IMR-90 (cell line): ENCODE results near the gene RBBP8. TPM values are rescaled to one million over a fixed set of nuclear protein-coding genes. Genes with fewer than 3 reads are reported as not detected.

Experiments
- ATAC-seq: fragments of 200-7000 bp; cut with Tn5 transposase; 2 replicates; pipeline ENCODE4 v1.9.1; 2020; ENCODE audit warnings: low read depth, mild to moderate bottlenecking, moderate library complexity
- BruUV-seq: library from RNA; stranded (reverse); fragments of 400-500 nt; replicated peaks from 2 replicates; lab custom pipeline; 2021; lab: Mats Ljungman, UMichigan
- CTCF ChIA-PET: fragments of 300-600 bp; formaldehyde crosslinking; extraction: SDS; loops from one replicate; lab custom pipeline; 2021; ENCODE audit warnings: antibody characterized with exemption; lab: Yijun Ruan, JAX
- POLR2A ChIA-PET: fragments of 300-600 bp; sonication (Branson Sonifier 250); formaldehyde crosslinking; loops from one replicate; lab custom pipeline; 2022; ENCODE audit warnings: antibody characterized with exemption; ENCODE audit not compliant: unreplicated experiment; lab: Charles Lee
- DNase-seq: peaks from one replicate; pipeline ENCODE4 v3.0.0; 2013
- H2AFZ ChIP-seq: replicated peaks from 2 replicates; pipeline ENCODE3; 2013; ENCODE audit warnings: low read length, mild to moderate bottlenecking; ENCODE audit not compliant: poor library complexity
- H2AK5ac ChIP-seq: 2 replicates; pipeline ENCODE4 v1.6.1; 2013; ENCODE audit warnings: low read depth, low read length, inconsistent platforms
- H2AK9ac ChIP-seq: replicated peaks from 2 replicates; pipeline ENCODE3; 2013; ENCODE audit warnings: mild to moderate bottlenecking, low read depth, low read length, moderate library complexity; ENCODE audit not compliant: poor library complexity
- H2BK120ac ChIP-seq: 2 replicates; pipeline ENCODE4 v1.6.1; 2013; ENCODE audit warnings: low read depth, low read length, inconsistent platforms
- H2BK15ac ChIP-seq: 3 replicates; pipeline ENCODE4 v1.6.1; 2013; ENCODE audit warnings: low read depth, low read length, inconsistent platforms
- H2BK20ac ChIP-seq: 2 replicates; pipeline ENCODE4 v1.6.1; 2013; ENCODE audit warnings: low read depth, mild to moderate bottlenecking, inconsistent platforms, low read length, moderate library complexity
- H2BK5ac ChIP-seq: 2 replicates; pipeline ENCODE4 v1.6.1; 2013; ENCODE audit warnings: mild to moderate bottlenecking, low read depth, low read length, inconsistent platforms; ENCODE audit not compliant: poor library complexity, severe bottlenecking
- H3K14ac ChIP-seq: replicated peaks from 2 replicates; pipeline ENCODE4 v1.6.1; 2013; ENCODE audit warnings: low read depth, low read length, inconsistent platforms
- H3K18ac ChIP-seq: 2 replicates; pipeline ENCODE4 v1.6.1; 2013; ENCODE audit warnings: low read depth, low read length, control low read depth
- H3K23ac ChIP-seq: 2 replicates; pipeline ENCODE4 v1.6.1; 2013; ENCODE audit warnings: low read depth, low read length, inconsistent platforms
- H3K27ac ChIP-seq: 2 replicates; pipeline ENCODE4 v1.5.1; 2013; ENCODE audit warnings: mild to moderate bottlenecking, control low read depth, low read length; ENCODE audit not compliant: insufficient read depth
- H3K27me3 ChIP-seq: 2 replicates; pipeline ENCODE4 v1.6.1; 2013; ENCODE audit warnings: low read length; ENCODE audit not compliant: control insufficient read depth, insufficient read depth
- H3K36me3 ChIP-seq: 2 replicates; pipeline ENCODE4 v1.6.1; 2013; ENCODE audit warnings: low read length, mixed read lengths; ENCODE audit not compliant: control insufficient read depth, insufficient read depth
- H3K4ac ChIP-seq: 2 replicates; pipeline ENCODE4 v1.6.1; 2013; ENCODE audit warnings: low read depth, low read length, inconsistent platforms
- H3K4me1 ChIP-seq: 2 replicates; pipeline ENCODE4 v1.6.1; 2013; ENCODE audit warnings: low read length, mixed read lengths; ENCODE audit not compliant: control insufficient read depth, insufficient read depth
- H3K4me2 ChIP-seq: 2 replicates; pipeline ENCODE4 v1.6.1; 2013; ENCODE audit warnings: low read depth, mild to moderate bottlenecking, control low read depth, low read length, moderate library complexity
- H3K4me3 ChIP-seq: 2 replicates; pipeline ENCODE4 v1.5.1; 2013; ENCODE audit warnings: low read depth, mild to moderate bottlenecking, control low read depth, low read length, moderate library complexity; ENCODE audit not compliant: insufficient read depth
- H3K56ac ChIP-seq: 2 replicates; pipeline ENCODE4 v1.6.1; 2013; ENCODE audit warnings: low read length, inconsistent platforms; ENCODE audit not compliant: insufficient read depth; ENCODE audit errors: extremely low read depth
- H3K79me1 ChIP-seq, 2 experiments: 2 replicates each; pipeline ENCODE4 v1.6.1; 2013; ENCODE audit warnings: low read length in 2 of 2, inconsistent platforms in 1 of 2, low read depth in 1 of 2
- H3K9ac ChIP-seq: 2 replicates; pipeline ENCODE4 v1.6.1; 2013; ENCODE audit warnings: low read depth, low read length, control low read depth
- H3K9me1 ChIP-seq: 2 replicates; pipeline ENCODE4 v1.6.1; 2013; ENCODE audit warnings: low read length, inconsistent platforms; ENCODE audit not compliant: insufficient read depth
- H3K9me3 ChIP-seq: 2 replicates; pipeline ENCODE4 v1.6.1; 2013; ENCODE audit warnings: low read length; ENCODE audit not compliant: control insufficient read depth, insufficient read depth
- H4K20me1 ChIP-seq: 2 replicates; pipeline ENCODE4 v1.6.1; 2013; ENCODE audit warnings: low read length, inconsistent platforms; ENCODE audit not compliant: insufficient read depth
- H4K5ac ChIP-seq: 2 replicates; pipeline ENCODE4 v1.6.1; 2013; ENCODE audit warnings: mild to moderate bottlenecking, low read depth, low read length, control low read depth
- H4K8ac ChIP-seq, 2 experiments: 2 replicates each; pipeline ENCODE4 v1.6.1; 2013; ENCODE audit warnings: low read depth in 2 of 2, low read length in 2 of 2, control low read depth in 1 of 2, inconsistent platforms in 1 of 2
- H4K91ac ChIP-seq: 2 replicates; pipeline ENCODE4 v1.6.1; 2013; ENCODE audit warnings: low read depth, low read length, inconsistent platforms; ENCODE audit not compliant: insufficient read depth
- BHLHE40 ChIP-seq: fragments of 150-350 bp; IDR thresholded peaks from 2 replicates; pipeline ENCODE4 v1.6.1; 2016; ENCODE audit warnings: mild to moderate bottlenecking, low read depth, low read length
- CEBPB ChIP-seq: IDR thresholded peaks from 2 replicates; pipeline ENCODE4 v1.6.1; 2012; ENCODE audit warnings: low read depth, low read length, improper control_type of control experiment
- CHD1 ChIP-seq: IDR thresholded peaks from 2 replicates; pipeline ENCODE4 v1.6.1; 2012; ENCODE audit warnings: low read depth, low read length, improper control_type of control experiment
- FOS ChIP-seq: fragments of 150-350 bp; IDR thresholded peaks from 2 replicates; pipeline ENCODE4 v1.6.1; 2016; ENCODE audit warnings: low read depth, low read length
- MAFK ChIP-seq: IDR thresholded peaks from 2 replicates; pipeline ENCODE4 v1.6.1; 2012; ENCODE audit warnings: low read depth, low read length, improper control_type of control experiment
- MAZ ChIP-seq: IDR thresholded peaks from 2 replicates; pipeline ENCODE4 v1.6.1; 2012; ENCODE audit warnings: low read depth, mild to moderate bottlenecking, low read length, improper control_type of control experiment, moderate library complexity, borderline replicate concordance
- MXI1 ChIP-seq: IDR thresholded peaks from 2 replicates; pipeline ENCODE4 v1.6.1; 2012; ENCODE audit warnings: low read depth, mild to moderate bottlenecking, low read length, moderate library complexity, borderline replicate concordance
- NFE2L2 ChIP-seq: fragments of 150-350 bp; IDR thresholded peaks from 2 replicates; pipeline ENCODE4 v1.6.1; 2016; ENCODE audit warnings: low read depth, mild to moderate bottlenecking, low read length
- POLR2A ChIP-seq: IDR thresholded peaks from 2 replicates; pipeline ENCODE4 v1.6.1; 2012; ENCODE audit warnings: mild to moderate bottlenecking, low read depth, low read length
- RAD21 ChIP-seq: IDR thresholded peaks from 2 replicates; pipeline ENCODE4 v1.6.1; 2012; ENCODE audit warnings: low read length, improper control_type of control experiment
- RCOR1 ChIP-seq: IDR thresholded peaks from 2 replicates; pipeline ENCODE4 v1.6.1; 2012; ENCODE audit warnings: mild to moderate bottlenecking, low read length, improper control_type of control experiment; ENCODE audit not compliant: insufficient replicate concordance
- RFX5 ChIP-seq: IDR thresholded peaks from 2 replicates; pipeline ENCODE4 v1.8.0; 2012; ENCODE audit warnings: low read depth, mild to moderate bottlenecking, low read length, moderate library complexity
- SMC3 ChIP-seq: fragments of 150-350 bp; IDR thresholded peaks from 2 replicates; pipeline ENCODE4 v1.6.1; 2016; ENCODE audit warnings: low read depth, mild to moderate bottlenecking, antibody characterized with exemption, low read length, moderate library complexity
- WGBS, 2 experiments: methylation state at CpG; one replicate each; pipeline versions ENCODE4 v1.1.5 to v1.1.7; 2013; ENCODE audit warnings: missing lambda C conversion rate in 2 of 2; ENCODE audit not compliant: insufficient read length in 1 of 2; ENCODE audit errors: extremely low coverage in 2 of 2; 5-methylcytosine and 5-hydroxymethylcytosine counted together
- dilution Hi-C: fragments of 300-500 bp; cut with HindIII; formaldehyde crosslinking; loops from one replicate; pipeline ENCODE4 v1.14.3; 2018; ENCODE audit warnings: low sequenced_read_pairs; ENCODE audit not compliant: unreplicated experiment
- in situ Hi-C: fragments of 300-500 bp; cut with MboI; formaldehyde crosslinking; loops from 3 replicates; pipeline ENCODE4 v1.14.3; 2019; ENCODE audit warnings: low sequenced_read_pairs, inconsistent platforms, mixed read lengths
- intact Hi-C: fragments of 100-400 bp; cut with micrococcal nuclease; formaldehyde crosslinking; loops from 2 replicates; pipeline ENCODE4 v1.10.0; 2022
- polyA plus RNA-seq, 3 experiments: library from polyadenylated mRNA; depleted of rRNA; stranded (reverse); fragments of >200 nt; gene quantifications; 2 replicates each; pipeline ENCODE4 v1.2.3, GENCODE V29; 2012; ENCODE audit warnings: low replicate concordance in 1 of 3
- total RNA-seq: library from RNA; depleted of rRNA; stranded (reverse); fragments of >200 nt; gene quantifications from 2 replicates; pipeline ENCODE4 v1.2.3, GENCODE V29; 2012
- TF ChIP-seq, protein P1 (sequence below): conservative IDR thresholded peaks from 2 replicates; pipeline ENCODE4 v1.5.1; 2012; ENCODE audit warnings: mild to moderate bottlenecking, low read depth, low read length, improper control_type of control experiment
- TF ChIP-seq, protein P2 (sequence below): fragments of 150-350 bp; IDR thresholded peaks from 2 replicates; pipeline ENCODE4 v1.6.1; 2017; ENCODE audit warnings: mild to moderate bottlenecking, antibody characterized with exemption, low read length, low read depth
- TF ChIP-seq, protein P3 (sequence below): fragments of 150-350 bp; IDR thresholded peaks from 2 replicates; pipeline ENCODE4 v1.6.1; 2016; ENCODE audit warnings: low read depth, mild to moderate bottlenecking, low read length, moderate library complexity, borderline replicate concordance

Gene RBBP8
- total and polyA plus RNA-seq, 2 of the 4 experiments (the other 2 are of a cell fraction) = 12.0 to 21.1 TPM

DNA sequence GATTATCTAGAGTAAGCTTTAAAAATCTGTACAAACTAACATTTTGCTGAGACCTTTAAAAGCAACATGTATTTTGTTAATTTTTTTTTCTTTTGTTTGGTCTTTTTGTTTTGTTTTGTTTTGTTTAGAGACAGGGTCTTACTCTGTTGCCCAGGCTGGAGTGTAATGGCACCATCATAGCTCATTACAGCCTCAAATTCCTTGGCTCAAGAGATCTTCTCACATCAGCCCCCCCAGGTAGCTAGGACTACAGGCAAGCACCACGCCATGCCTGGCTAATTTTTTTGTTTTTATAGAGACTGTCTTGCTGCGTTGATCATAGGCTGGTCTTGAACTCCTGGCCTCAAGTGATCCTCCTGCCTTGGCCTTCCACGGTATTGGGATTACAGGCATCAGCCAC, 23.1 kb downstream of the RBBP8 start:
- Histone ChIP-seq H4K8ac (no peak overlapping the region), H2AK9ac (no peak overlapping the region), H3K4ac (no peak overlapping the region), H3K14ac (no peak overlapping the region), H3K9ac (no peak overlapping the region), H2BK20ac (no peak overlapping the region), H2BK120ac (no peak overlapping the region), H3K9me1 (0 out of 2 replicates have a peak, but pooled peaks cover 3% of the 10 kb centered on the region), H3K18ac (no peak overlapping the region), H2AFZ (no peak overlapping the region), H4K20me1 (no peaks in the 10 kb centered on the region), H4K91ac (no peak overlapping the region), H3K4me2 (no peak overlapping the region), H3K36me3 (peaks cover 7% of the 10 kb centered on the region), H3K23ac (no peak overlapping the region), H3K27ac (no peak overlapping the region), H3K56ac (no peak overlapping the region), H2BK15ac (no peak overlapping the region), H3K4me1 (peaks cover 2% of the 10 kb centered on the region; the same call in 1 of the 2 replicates), H3K27me3 (no peaks in the 10 kb centered on the region), H3K9me3 (no peaks in the 10 kb centered on the region), H2BK5ac (no peak overlapping the region), H3K4me3 (no peak overlapping the region), H2AK5ac (no peak overlapping the region), H3K79me1 (peaks cover 0 to 2% of the 10 kb centered on the region in 2 experiments; a peak in 1 of 4 replicates), H4K5ac (no peak overlapping the region)
- DNase-seq = no peak
- no peak for ATAC-seq
- dilution Hi-C loops (no loop called here), in situ Hi-C loops (no loop called here), intact Hi-C loops (no loop called here)
- ChIA-PET POLR2A (no interaction called here), CTCF (no interaction called here)
- TF ChIP-seq, protein P1, sequence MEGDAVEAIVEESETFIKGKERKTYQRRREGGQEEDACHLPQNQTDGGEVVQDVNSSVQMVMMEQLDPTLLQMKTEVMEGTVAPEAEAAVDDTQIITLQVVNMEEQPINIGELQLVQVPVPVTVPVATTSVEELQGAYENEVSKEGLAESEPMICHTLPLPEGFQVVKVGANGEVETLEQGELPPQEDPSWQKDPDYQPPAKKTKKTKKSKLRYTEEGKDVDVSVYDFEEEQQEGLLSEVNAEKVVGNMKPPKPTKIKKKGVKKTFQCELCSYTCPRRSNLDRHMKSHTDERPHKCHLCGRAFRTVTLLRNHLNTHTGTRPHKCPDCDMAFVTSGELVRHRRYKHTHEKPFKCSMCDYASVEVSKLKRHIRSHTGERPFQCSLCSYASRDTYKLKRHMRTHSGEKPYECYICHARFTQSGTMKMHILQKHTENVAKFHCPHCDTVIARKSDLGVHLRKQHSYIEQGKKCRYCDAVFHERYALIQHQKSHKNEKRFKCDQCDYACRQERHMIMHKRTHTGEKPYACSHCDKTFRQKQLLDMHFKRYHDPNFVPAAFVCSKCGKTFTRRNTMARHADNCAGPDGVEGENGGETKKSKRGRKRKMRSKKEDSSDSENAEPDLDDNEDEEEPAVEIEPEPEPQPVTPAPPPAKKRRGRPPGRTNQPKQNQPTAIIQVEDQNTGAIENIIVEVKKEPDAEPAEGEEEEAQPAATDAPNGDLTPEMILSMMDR = no peak
- TF ChIP-seq, protein P2, sequence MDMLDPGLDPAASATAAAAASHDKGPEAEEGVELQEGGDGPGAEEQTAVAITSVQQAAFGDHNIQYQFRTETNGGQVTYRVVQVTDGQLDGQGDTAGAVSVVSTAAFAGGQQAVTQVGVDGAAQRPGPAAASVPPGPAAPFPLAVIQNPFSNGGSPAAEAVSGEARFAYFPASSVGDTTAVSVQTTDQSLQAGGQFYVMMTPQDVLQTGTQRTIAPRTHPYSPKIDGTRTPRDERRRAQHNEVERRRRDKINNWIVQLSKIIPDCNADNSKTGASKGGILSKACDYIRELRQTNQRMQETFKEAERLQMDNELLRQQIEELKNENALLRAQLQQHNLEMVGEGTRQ = no peak
- TF ChIP-seq MAFK (no peak), MAZ (no peak), RFX5 (no peak), BHLHE40 (no peak), NFE2L2 (no peak), RCOR1 (no peak), SMC3 (no peak), CHD1 (no peak), MXI1 (no peak), CEBPB (no peak), RAD21 (no peak), FOS (no peak), POLR2A (no peak)
- TF ChIP-seq, protein P3, sequence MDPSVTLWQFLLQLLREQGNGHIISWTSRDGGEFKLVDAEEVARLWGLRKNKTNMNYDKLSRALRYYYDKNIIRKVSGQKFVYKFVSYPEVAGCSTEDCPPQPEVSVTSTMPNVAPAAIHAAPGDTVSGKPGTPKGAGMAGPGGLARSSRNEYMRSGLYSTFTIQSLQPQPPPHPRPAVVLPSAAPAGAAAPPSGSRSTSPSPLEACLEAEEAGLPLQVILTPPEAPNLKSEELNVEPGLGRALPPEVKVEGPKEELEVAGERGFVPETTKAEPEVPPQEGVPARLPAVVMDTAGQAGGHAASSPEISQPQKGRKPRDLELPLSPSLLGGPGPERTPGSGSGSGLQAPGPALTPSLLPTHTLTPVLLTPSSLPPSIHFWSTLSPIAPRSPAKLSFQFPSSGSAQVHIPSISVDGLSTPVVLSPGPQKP = no peak
- WGBS, 2 experiments = no CpG with 5 or more reads among the region's 3 CpGs
- BruUV-seq = no TSS peak
